Keratinocyte (primary cell): ENCODE measurements around the gene CXCR6.

Experiments used
- EZH2 ChIP-seq: IDR thresholded peaks from one replicate; pipeline ENCODE4 v1.6.1; 2012; ENCODE audit warnings: inconsistent platforms, mild to moderate bottlenecking, low read length, moderate library complexity
- TF ChIP-seq, protein P1 (sequence below), 3 experiments: IDR thresholded peaks in 1 of 3; conservative IDR thresholded peaks in 1 of 3; optimal IDR thresholded peaks in 1 of 3; 2 replicates in 2 of 3; 3 replicates in 1 of 3; pipeline versions ENCODE3 to v1.5.1; 2011; ENCODE audit warnings: low read length in 3 of 3, mild to moderate bottlenecking in 3 of 3, moderate library complexity in 2 of 3, control low read depth in 1 of 3, inconsistent platforms in 1 of 3; ENCODE audit not compliant: insufficient read depth in 2 of 3; ENCODE audit errors: extremely low read depth in 1 of 3

DNA sequence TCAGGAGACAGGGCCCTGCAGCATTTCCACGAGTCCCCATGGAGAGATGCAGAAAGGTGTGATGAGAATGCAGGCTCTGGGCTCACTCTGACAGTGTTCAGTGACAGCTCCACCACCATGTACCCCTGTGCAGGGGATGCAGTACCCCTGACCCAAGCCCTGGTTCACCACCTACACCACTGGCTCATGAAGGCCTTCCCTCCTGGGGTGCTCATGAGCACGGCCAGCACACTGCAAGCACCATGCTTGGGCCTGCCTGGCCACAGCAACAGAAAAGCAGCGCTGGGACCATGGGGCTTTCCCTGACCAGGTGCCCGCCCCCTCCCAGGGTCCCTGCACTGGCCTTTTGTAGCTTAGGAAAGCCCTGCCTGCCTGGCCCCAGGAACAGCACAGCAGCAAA is 6.2 kb downstream of the CXCR6 start:
- TF ChIP-seq, protein P1, sequence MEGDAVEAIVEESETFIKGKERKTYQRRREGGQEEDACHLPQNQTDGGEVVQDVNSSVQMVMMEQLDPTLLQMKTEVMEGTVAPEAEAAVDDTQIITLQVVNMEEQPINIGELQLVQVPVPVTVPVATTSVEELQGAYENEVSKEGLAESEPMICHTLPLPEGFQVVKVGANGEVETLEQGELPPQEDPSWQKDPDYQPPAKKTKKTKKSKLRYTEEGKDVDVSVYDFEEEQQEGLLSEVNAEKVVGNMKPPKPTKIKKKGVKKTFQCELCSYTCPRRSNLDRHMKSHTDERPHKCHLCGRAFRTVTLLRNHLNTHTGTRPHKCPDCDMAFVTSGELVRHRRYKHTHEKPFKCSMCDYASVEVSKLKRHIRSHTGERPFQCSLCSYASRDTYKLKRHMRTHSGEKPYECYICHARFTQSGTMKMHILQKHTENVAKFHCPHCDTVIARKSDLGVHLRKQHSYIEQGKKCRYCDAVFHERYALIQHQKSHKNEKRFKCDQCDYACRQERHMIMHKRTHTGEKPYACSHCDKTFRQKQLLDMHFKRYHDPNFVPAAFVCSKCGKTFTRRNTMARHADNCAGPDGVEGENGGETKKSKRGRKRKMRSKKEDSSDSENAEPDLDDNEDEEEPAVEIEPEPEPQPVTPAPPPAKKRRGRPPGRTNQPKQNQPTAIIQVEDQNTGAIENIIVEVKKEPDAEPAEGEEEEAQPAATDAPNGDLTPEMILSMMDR (optimal IDR thresholded peaks at IDR 0.05 in 1 of 3, IDR thresholded peaks at IDR 0.05 in 1 of 3, conservative IDR thresholded peaks at IDR 0.05 in 1 of 3; ENCODE audit: extremely low read depth in 1 of 3, insufficient read depth in 2 of 3, low read length in 3 of 3): no peak
- no peak for TF ChIP-seq EZH2
